Gastrocnemius medialis (tissue), 4 donors: ENCODE results near the gene SOWAHD.

Experiments
- POLR2A ChIP-seq, 2 donors: fragments of 450-650 bp; IDR thresholded peaks; one replicate each; pipeline ENCODE4 v1.6.1; 2017; ENCODE audit warnings: antibody characterized with exemption in 2 of 2, mild to moderate bottlenecking in 2 of 2, moderate library complexity in 2 of 2
- TF ChIP-seq, protein P1 (sequence below), 5 experiments: fragments of 450-650 bp in 3 of 5; fragments of 200-600 bp in 2 of 5; sonication (generic) in 2 of 5; IDR thresholded peaks in 4 of 5; conservative IDR thresholded peaks in 1 of 5; 1 replicate in 4 of 5; 2 replicates in 1 of 5; pipeline ENCODE4 v1.5.1; 2016 to 2019; ENCODE audit warnings: antibody characterized with exemption in 5 of 5, mild to moderate bottlenecking in 3 of 5, moderate library complexity in 3 of 5

- no peak for TF ChIP-seq POLR2A (IDR thresholded peaks at IDR 0.05)
- TF ChIP-seq, protein P1, sequence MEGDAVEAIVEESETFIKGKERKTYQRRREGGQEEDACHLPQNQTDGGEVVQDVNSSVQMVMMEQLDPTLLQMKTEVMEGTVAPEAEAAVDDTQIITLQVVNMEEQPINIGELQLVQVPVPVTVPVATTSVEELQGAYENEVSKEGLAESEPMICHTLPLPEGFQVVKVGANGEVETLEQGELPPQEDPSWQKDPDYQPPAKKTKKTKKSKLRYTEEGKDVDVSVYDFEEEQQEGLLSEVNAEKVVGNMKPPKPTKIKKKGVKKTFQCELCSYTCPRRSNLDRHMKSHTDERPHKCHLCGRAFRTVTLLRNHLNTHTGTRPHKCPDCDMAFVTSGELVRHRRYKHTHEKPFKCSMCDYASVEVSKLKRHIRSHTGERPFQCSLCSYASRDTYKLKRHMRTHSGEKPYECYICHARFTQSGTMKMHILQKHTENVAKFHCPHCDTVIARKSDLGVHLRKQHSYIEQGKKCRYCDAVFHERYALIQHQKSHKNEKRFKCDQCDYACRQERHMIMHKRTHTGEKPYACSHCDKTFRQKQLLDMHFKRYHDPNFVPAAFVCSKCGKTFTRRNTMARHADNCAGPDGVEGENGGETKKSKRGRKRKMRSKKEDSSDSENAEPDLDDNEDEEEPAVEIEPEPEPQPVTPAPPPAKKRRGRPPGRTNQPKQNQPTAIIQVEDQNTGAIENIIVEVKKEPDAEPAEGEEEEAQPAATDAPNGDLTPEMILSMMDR (IDR thresholded peaks at IDR 0.05 in 4 of 5, conservative IDR thresholded peaks at IDR 0.05 in 1 of 5): no peak
Observed at GRCh38 chrX:119783026-119783425, 24.6 kb downstream of the SOWAHD start.
